Breast epithelium (tissue), 3 donors: ENCODE measurements around the gene COL9A1.

Experiments
- POLR2A ChIP-seq: fragments of 450-650 bp; IDR thresholded peaks from one replicate; pipeline ENCODE4 v1.6.1; 2016; ENCODE audit warnings: antibody characterized with exemption, mild to moderate bottlenecking, moderate library complexity
- POLR2AphosphoS5 ChIP-seq, 3 donors: sonication (generic); formaldehyde crosslinking; IDR thresholded peaks; one replicate each; pipeline ENCODE4 v1.6.1; 2017; ENCODE audit warnings: antibody characterized with exemption in 3 of 3

- TF ChIP-seq POLR2A: no peak
- TF ChIP-seq POLR2AphosphoS5 (IDR thresholded peaks at IDR 0.05): no peak
Observed at GRCh38 chr6:70186461-70186860, 116.4 kb downstream of the COL9A1 start.
